Uterus (tissue), 2 donors: ENCODE measurements around the gene ELMO2.

ENCODE experiments used
- POLR2A ChIP-seq, 2 donors: fragments of 450-650 bp; IDR thresholded peaks; one replicate each; pipeline ENCODE4 v1.6.1; 2016; ENCODE audit warnings: antibody characterized with exemption in 2 of 2, mild to moderate bottlenecking in 1 of 2, moderate library complexity in 1 of 2
- TF ChIP-seq, protein P1 (sequence below), 4 experiments: fragments of 200-600 bp in 2 of 4; fragments of 450-650 bp in 2 of 4; sonication (generic) in 2 of 4; IDR thresholded peaks; one replicate each; pipeline ENCODE4 v1.5.1; 2016 to 2019; ENCODE audit warnings: antibody characterized with exemption in 4 of 4, mild to moderate bottlenecking in 2 of 4, moderate library complexity in 1 of 4

DNA sequence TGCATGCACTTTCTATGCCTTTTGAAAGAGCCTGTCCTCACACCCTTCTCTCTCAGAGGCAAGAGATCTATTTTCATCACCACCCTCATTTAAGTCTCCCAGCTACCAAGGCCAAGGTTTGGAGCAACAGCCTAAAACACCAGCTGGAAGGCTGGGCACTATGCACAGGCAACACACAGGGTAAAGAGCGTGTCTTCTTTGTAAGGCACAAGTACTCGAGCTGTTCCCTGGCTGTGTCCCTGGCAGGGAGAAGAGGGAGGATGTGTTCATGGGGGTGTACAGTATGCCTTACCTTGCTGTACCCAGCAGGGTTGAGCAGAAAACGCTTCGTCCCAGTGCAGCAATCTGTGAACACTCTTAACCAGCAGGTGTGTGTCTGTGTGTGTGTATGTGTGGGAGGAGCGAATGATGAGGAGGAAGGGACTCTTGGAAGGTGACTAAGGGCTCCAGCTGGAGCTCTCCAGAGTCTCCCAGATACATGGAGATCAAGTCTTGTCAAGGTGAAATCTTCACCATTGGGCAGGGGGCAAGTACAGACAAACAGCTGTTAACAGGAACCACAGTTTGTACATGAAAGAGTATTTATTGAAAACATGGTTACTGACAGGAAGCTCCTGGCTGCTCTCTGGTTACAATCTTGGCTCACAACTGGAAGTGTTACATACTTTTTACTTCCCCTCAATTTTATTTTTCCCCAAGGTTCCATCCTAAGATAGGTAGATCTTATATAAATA lies 40.8 kb downstream of the ELMO2 start:
- TF ChIP-seq, protein P1, sequence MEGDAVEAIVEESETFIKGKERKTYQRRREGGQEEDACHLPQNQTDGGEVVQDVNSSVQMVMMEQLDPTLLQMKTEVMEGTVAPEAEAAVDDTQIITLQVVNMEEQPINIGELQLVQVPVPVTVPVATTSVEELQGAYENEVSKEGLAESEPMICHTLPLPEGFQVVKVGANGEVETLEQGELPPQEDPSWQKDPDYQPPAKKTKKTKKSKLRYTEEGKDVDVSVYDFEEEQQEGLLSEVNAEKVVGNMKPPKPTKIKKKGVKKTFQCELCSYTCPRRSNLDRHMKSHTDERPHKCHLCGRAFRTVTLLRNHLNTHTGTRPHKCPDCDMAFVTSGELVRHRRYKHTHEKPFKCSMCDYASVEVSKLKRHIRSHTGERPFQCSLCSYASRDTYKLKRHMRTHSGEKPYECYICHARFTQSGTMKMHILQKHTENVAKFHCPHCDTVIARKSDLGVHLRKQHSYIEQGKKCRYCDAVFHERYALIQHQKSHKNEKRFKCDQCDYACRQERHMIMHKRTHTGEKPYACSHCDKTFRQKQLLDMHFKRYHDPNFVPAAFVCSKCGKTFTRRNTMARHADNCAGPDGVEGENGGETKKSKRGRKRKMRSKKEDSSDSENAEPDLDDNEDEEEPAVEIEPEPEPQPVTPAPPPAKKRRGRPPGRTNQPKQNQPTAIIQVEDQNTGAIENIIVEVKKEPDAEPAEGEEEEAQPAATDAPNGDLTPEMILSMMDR (IDR thresholded peaks at IDR 0.05) = no peak
- TF ChIP-seq POLR2A (IDR thresholded peaks at IDR 0.05) = no peak
